Stromal cell of bone marrow (primary cell): ENCODE measurements around the gene IPO9.
"Not testable (repeated sequence)": the region's sequence is repeated elsewhere in the genome, so short reads cannot be mapped to it uniquely, and the experiment has no call there.

Experiments
- DNase-seq: peaks from one replicate; pipeline ENCODE4 v3.0.0-alpha.2; 2012; ENCODE audit warnings: low read depth

Gene IPO9

GRCh38 chr1:201809876-201810275 lies 19.1 kb upstream of the IPO9 start:
- DNase-seq, result no peak

- no peak for DNase-seq
These were observed 18.3 kb upstream of the IPO9 start for GRCh38 chr1:201810466-201811216.

GRCh38 chr1:201813226-201813625 lies 15.7 kb upstream of the IPO9 start:
- DNase-seq, result no peak

- DNase-seq, result no peak
These were observed 12.6 kb upstream of the IPO9 start for GRCh38 chr1:201816309-201816854.

- peak; percentile 23 for DNase-seq
These were observed 9.8 kb upstream of the IPO9 start for GRCh38 chr1:201818971-201819750.

- no peak for DNase-seq
These were observed 8.5 kb upstream of the IPO9 start for GRCh38 chr1:201820413-201820812.

GRCh38 chr1:201825245-201825644 lies 3.7 kb upstream of the IPO9 start:
- no peak for DNase-seq

- no peak for DNase-seq
These were observed 2.1 kb upstream of the IPO9 start for GRCh38 chr1:201826830-201827229.

GRCh38 chr1:201827321-201828216 lies 1.4 kb upstream of the IPO9 start:
- no peak for DNase-seq

GRCh38 chr1:201828217-201828819 lies 639 bp upstream of the IPO9 start:
- no peak for DNase-seq

- no peak for DNase-seq
These were observed 2.4 kb downstream of the IPO9 start for GRCh38 chr1:201831371-201831770.

- no peak for DNase-seq
These were observed 5.7 kb downstream of the IPO9 start for GRCh38 chr1:201834621-201835020.

GRCh38 chr1:201838381-201838780 lies 9.4 kb downstream of the IPO9 start:
- no peak for DNase-seq

- DNase-seq, result not testable (repeated sequence)
These were observed 10.1 kb downstream of the IPO9 start for GRCh38 chr1:201839089-201839488.

GRCh38 chr1:201840055-201840454 lies 11.1 kb downstream of the IPO9 start:
- DNase-seq, result no peak

GRCh38 chr1:201840490-201840889 lies 11.5 kb downstream of the IPO9 start:
- DNase-seq, result no peak

GRCh38 chr1:201841265-201841912 lies 12.4 kb downstream of the IPO9 start:
- DNase-seq, result no peak

- DNase-seq, result no peak
These were observed 13.6 kb downstream of the IPO9 start for GRCh38 chr1:201842472-201843027.

- DNase-seq, result no peak
These were observed 16.6 kb downstream of the IPO9 start for GRCh38 chr1:201845331-201846083.

GRCh38 chr1:201847150-201847549 lies 18.2 kb downstream of the IPO9 start:
- DNase-seq, result no peak
